ENCODE results near the gene EVA1C. TPM values are rescaled to one million over a fixed set of nuclear protein-coding genes. Genes with fewer than 3 reads are reported as not detected.
"Not testable (repeated sequence)": the region's sequence is repeated elsewhere in the genome, so short reads cannot be mapped to it uniquely, and the experiment has no call there.

EVA1C gene
- total RNA-seq, 1 donor from 2014 or later, result 13.5 TPM

- DNase-seq (ENCODE audit: low read depth in 2 of 2), result no peak
Measured at GRCh38 chr21:32389337-32390015, 23.0 kb upstream of the EVA1C start.

- DNase-seq (ENCODE audit: low read depth in 2 of 2), result not testable (repeated sequence)
Measured at GRCh38 chr21:32390537-32391224, 21.8 kb upstream of the EVA1C start.

GRCh38 chr21:32391755-32392154 is 20.8 kb upstream of the EVA1C start:
- no peak for DNase-seq (ENCODE audit: low read depth in 2 of 2)

GRCh38 chr21:32392299-32392879 is 20.1 kb upstream of the EVA1C start:
- peak; percentile 23 to 39 for DNase-seq (ENCODE audit: low read depth in 2 of 2)

GRCh38 chr21:32392880-32393676 is 19.4 kb upstream of the EVA1C start, which contains the start of gene URB1:
Gene URB1 (minus strand): TSS chr21:32393012. CDS start chr21:32392910, 102 bp downstream.
- DNase-seq (ENCODE audit: low read depth in 2 of 2), result peak; percentile 89

- no peak for DNase-seq (ENCODE audit: low read depth in 2 of 2)
Measured at GRCh38 chr21:32393677-32394001, 18.9 kb upstream of the EVA1C start.

- DNase-seq (ENCODE audit: low read depth in 2 of 2), result peak; percentile 86 to 87
Measured at GRCh38 chr21:32403201-32403777, 9.2 kb upstream of the EVA1C start.

GRCh38 chr21:32406405-32406804 is 6.1 kb upstream of the EVA1C start:
- peak in 1 of 2 donors; percentile 42 for DNase-seq (ENCODE audit: low read depth in 2 of 2)

- no peak for DNase-seq (ENCODE audit: low read depth in 2 of 2)
Measured at GRCh38 chr21:32410291-32410690, 2.2 kb upstream of the EVA1C start.

GRCh38 chr21:32410916-32411315 is 1.6 kb upstream of the EVA1C start:
- DNase-seq (ENCODE audit: low read depth in 2 of 2), result no peak

GRCh38 chr21:32411350-32412161 is 950 bp upstream of the EVA1C start:
- peak; percentile 79 to 85 for DNase-seq (ENCODE audit: low read depth in 2 of 2)

GRCh38 chr21:32413015-32413504 is 554 bp downstream of the EVA1C start:
- DNase-seq (ENCODE audit: low read depth in 2 of 2), result peak; percentile 59 to 61

- DNase-seq (ENCODE audit: low read depth in 2 of 2), result peak; percentile 36 to 53
Measured at GRCh38 chr21:32413697-32414578, 1.4 kb downstream of the EVA1C start.

- peak; percentile 78 to 79 for DNase-seq (ENCODE audit: low read depth in 2 of 2)
Measured at GRCh38 chr21:32414579-32415358, 2.3 kb downstream of the EVA1C start.

- DNase-seq (ENCODE audit: low read depth in 2 of 2), result no peak
Measured at GRCh38 chr21:32415451-32416398, 3.2 kb downstream of the EVA1C start.

- no peak for DNase-seq (ENCODE audit: low read depth in 2 of 2)
Measured at GRCh38 chr21:32418146-32418545, 5.6 kb downstream of the EVA1C start.

GRCh38 chr21:32422064-32422463 is 9.6 kb downstream of the EVA1C start:
- DNase-seq (ENCODE audit: low read depth in 2 of 2), result no peak
